ENCODE data around the gene CD276.

GRCh38 chr15:73711526-73711925 is 27.3 kb downstream of the CD276 start:
- TF ChIP-seq CTCF (conservative IDR thresholded peaks at IDR 0.05) (no peak), ZFX (IDR thresholded peaks at IDR 0.05) (no peak)

All from C4-2B (cell line).